ENCODE results near the gene CCDC83. TPM values are rescaled to one million over a fixed set of nuclear protein-coding genes. Genes with fewer than 3 reads are reported as not detected.

Gene CCDC83
- total RNA-seq, 1 donor from 2014 or later: not detected

GRCh38 chr11:85961130-85961529 lies 105.9 kb downstream of the CCDC83 start:
- DNase-seq (ENCODE audit: low spot score, unreplicated experiment): no peak
- no peaks in the 10 kb centered on the region for H3K27me3 Mint-ChIP-seq
- peaks cover 4% of the 10 kb centered on the region for H3K4me1 Mint-ChIP-seq (ENCODE audit: low read depth)
- H3K4me3 Mint-ChIP-seq (ENCODE audit: low read depth): no peak overlapping the region
- no peak overlapping the region for H3K27ac Mint-ChIP-seq
- H3K9me3 Mint-ChIP-seq (ENCODE audit: low read depth): no peaks in the 10 kb centered on the region
- H3K36me3 Mint-ChIP-seq (ENCODE audit: insufficient read depth): peaks cover 21% of the 10 kb centered on the region
- no peak for TF ChIP-seq CTCF (IDR thresholded peaks at IDR 0.05; ENCODE audit: unreplicated experiment)

GRCh38 chr11:85961930-85962363 lies 106.8 kb downstream of the CCDC83 start:
- H3K27ac Mint-ChIP-seq: peak overlapping the region; percentile 3
- no peak for TF ChIP-seq CTCF (IDR thresholded peaks at IDR 0.05; ENCODE audit: unreplicated experiment)

GRCh38 chr11:85965202-85965601 lies 110.0 kb downstream of the CCDC83 start:
- DNase-seq (ENCODE audit: low spot score, unreplicated experiment): no peak
- Mint-ChIP-seq H3K27me3 (no peaks in the 10 kb centered on the region), H3K4me1 (ENCODE audit: low read depth) (peaks cover 2% of the 10 kb centered on the region), H3K27ac (no peak overlapping the region), H3K4me3 (ENCODE audit: low read depth) (no peak overlapping the region), H3K9me3 (ENCODE audit: low read depth) (peaks cover 3% of the 10 kb centered on the region), H3K36me3 (ENCODE audit: insufficient read depth) (peaks cover 31% of the 10 kb centered on the region)
- TF ChIP-seq CTCF (IDR thresholded peaks at IDR 0.05; ENCODE audit: unreplicated experiment): no peak

More at GRCh38 chr11:85961930-85962363, 106.8 kb downstream of the CCDC83 start:
- DNase-seq (ENCODE audit: low spot score, unreplicated experiment): no peak
- H3K4me1 Mint-ChIP-seq (ENCODE audit: low read depth): peaks cover 4% of the 10 kb centered on the region
- H3K9me3 Mint-ChIP-seq (ENCODE audit: low read depth): no peaks in the 10 kb centered on the region
- no peak overlapping the region for H3K4me3 Mint-ChIP-seq (ENCODE audit: low read depth)
- no peaks in the 10 kb centered on the region for H3K27me3 Mint-ChIP-seq
- peaks cover 22% of the 10 kb centered on the region for H3K36me3 Mint-ChIP-seq (ENCODE audit: insufficient read depth)

- Mint-ChIP-seq H3K9me3 (ENCODE audit: low read depth) (peaks cover 3% of the 10 kb centered on the region), H3K4me3 (ENCODE audit: low read depth) (no peak overlapping the region), H3K36me3 (ENCODE audit: insufficient read depth) (peaks cover 38% of the 10 kb centered on the region), H3K27ac (no peak overlapping the region), H3K4me1 (ENCODE audit: low read depth) (peaks cover 2% of the 10 kb centered on the region), H3K27me3 (no peaks in the 10 kb centered on the region)
- TF ChIP-seq CTCF (IDR thresholded peaks at IDR 0.05; ENCODE audit: unreplicated experiment): no peak
- no peak for DNase-seq (ENCODE audit: low spot score, unreplicated experiment)
Measured at GRCh38 chr11:85967457-85967856, 112.3 kb downstream of the CCDC83 start.

Other genes with a start within 250 kb of the CCDC83 start
- gene DLG2, start 228.0 kb upstream of the CCDC83 start, total RNA-seq: 1.5 and 2.4 TPM in 2 replicates
- gene TMEM126B, start 226.8 kb upstream of the CCDC83 start, total RNA-seq: 36.4 and 37.8 TPM in 2 replicates
- 22.0 and 25.8 TPM in 2 replicates for gene TMEM126A, start 207.4 kb upstream of the CCDC83 start, total RNA-seq
- gene CREBZF, start 190.3 kb upstream of the CCDC83 start, total RNA-seq: 66.3 and 66.7 TPM in 2 replicates
- gene CCDC89, start 169.2 kb upstream of the CCDC83 start, total RNA-seq: not detected in 2 replicates
- gene SYTL2, start 44.2 kb upstream of the CCDC83 start, total RNA-seq: 4.7 and 5.6 TPM in 2 replicates
- 129 and 133 TPM in 2 replicates for gene PICALM, start 213.7 kb downstream of the CCDC83 start, total RNA-seq

Data from progenitor cell of endocrine pancreas (in vitro differentiated cells).